H1 (cell line): ENCODE measurements around the gene RAD51B. TPM values are rescaled to one million over a fixed set of nuclear protein-coding genes. Genes with fewer than 3 reads are reported as not detected.

Experiments
- CTCF ChIA-PET: fragments of 300-600 bp; sonication (Branson Sonifier 250); formaldehyde crosslinking; loops from one replicate; lab custom pipeline; 2021; ENCODE audit not compliant: partially characterized antibody; lab: Charles Lee
- POLR2A ChIA-PET: fragments of 300-600 bp; sonication (Branson Sonifier 250); formaldehyde crosslinking; loops from one replicate; lab custom pipeline; 2021; ENCODE audit warnings: inconsistent platforms; ENCODE audit not compliant: partially characterized antibody; lab: Charles Lee
- DNase-seq, 2 experiments: peaks; one replicate each; pipeline versions ENCODE4 v3.0.0 to v3.0.0-alpha.2; 2010 to 2022; ENCODE audit warnings: low spot score in 2 of 2, low read depth in 1 of 2, mixed read lengths in 1 of 2
- FAIRE-seq: peaks from 2 replicates; lab custom pipeline; 2011; peaks lifted over from hg19 to GRCh38; lab: Jason Lieb, UNC
- H2AFZ ChIP-seq: 2 replicates; pipeline ENCODE4 v1.8.1; 2012; ENCODE audit warnings: low read length, inconsistent platforms
- H2AK5ac ChIP-seq: 2 replicates; pipeline ENCODE4 v1.6.1; 2013; ENCODE audit warnings: low read depth, low read length
- H2BK120ac ChIP-seq: replicated peaks from 2 replicates; pipeline ENCODE3; 2013; ENCODE audit warnings: low read depth, low read length, inconsistent platforms
- H2BK12ac ChIP-seq: 2 replicates; pipeline ENCODE4 v1.6.1; 2013; ENCODE audit warnings: low read depth, low read length
- H2BK15ac ChIP-seq: 2 replicates; pipeline ENCODE4 v1.6.1; 2013; ENCODE audit warnings: low read length
- H2BK20ac ChIP-seq: 2 replicates; pipeline ENCODE4 v1.6.1; 2013; ENCODE audit warnings: low read length
- H2BK5ac ChIP-seq: 2 replicates; pipeline ENCODE4 v1.6.1; 2013; ENCODE audit warnings: low read depth, low read length
- H3K14ac ChIP-seq: 2 replicates; pipeline ENCODE4 v1.6.1; 2013; ENCODE audit warnings: inconsistent platforms; ENCODE audit not compliant: insufficient read length
- H3K18ac ChIP-seq: 2 replicates; pipeline ENCODE4 v1.6.1; 2013; ENCODE audit warnings: low read length; ENCODE audit errors: extremely low read depth
- H3K23ac ChIP-seq: 2 replicates; pipeline ENCODE4 v1.6.1; 2013; ENCODE audit warnings: inconsistent platforms; ENCODE audit not compliant: insufficient read length
- H3K23me2 ChIP-seq: 2 replicates; pipeline ENCODE4 v1.6.1; 2013; ENCODE audit warnings: low read depth, low read length
- H3K27ac ChIP-seq: 2 replicates; pipeline ENCODE4 v1.6.1; 2011; ENCODE audit warnings: low read depth, low read length, inconsistent platforms
- H3K27me3 ChIP-seq, 4 experiments: replicated peaks in 1 of 4; 1 replicate in 1 of 4; 2 replicates in 3 of 4; pipeline versions ENCODE4 v1.6.1 to v1.8.1; 2011 to 2013; ENCODE audit warnings: low read length in 3 of 4, mild to moderate bottlenecking in 3 of 4, inconsistent platforms in 2 of 4, mixed read lengths in 2 of 4, moderate library complexity in 1 of 4; ENCODE audit not compliant: control insufficient read depth in 3 of 4, insufficient read depth in 3 of 4; ENCODE audit errors: extremely low read depth in 1 of 4
- H3K36me3 ChIP-seq, 4 experiments: 2 replicates each; pipeline versions ENCODE4 v1.6.1 to v1.8.1; 2011 to 2013; ENCODE audit warnings: mild to moderate bottlenecking in 4 of 4, low read length in 3 of 4, moderate library complexity in 2 of 4, control low read depth in 1 of 4, inconsistent platforms in 1 of 4; ENCODE audit not compliant: insufficient read depth in 4 of 4, control insufficient read depth in 2 of 4
- H3K4ac ChIP-seq: replicated peaks from 2 replicates; pipeline ENCODE3; 2013; ENCODE audit warnings: low read length, low read depth, mixed read lengths, inconsistent platforms; ENCODE audit not compliant: insufficient read length
- H3K4me1 ChIP-seq, 4 experiments: replicated peaks in 1 of 4; 1 replicate in 1 of 4; 2 replicates in 3 of 4; pipeline versions ENCODE4 v1.6.1 to v1.8.1; 2011 to 2013; ENCODE audit warnings: low read length in 3 of 4, inconsistent platforms in 2 of 4, mixed read lengths in 1 of 4; ENCODE audit not compliant: insufficient read depth in 4 of 4, control insufficient read depth in 3 of 4
- H3K4me2 ChIP-seq, 2 experiments: 2 replicates each; pipeline versions ENCODE4 v1.6.1 to v1.8.1; 2011 to 2013; ENCODE audit warnings: low read depth in 2 of 2, low read length in 2 of 2, control low read depth in 1 of 2, inconsistent platforms in 1 of 2, mild to moderate bottlenecking in 1 of 2; ENCODE audit not compliant: insufficient read depth in 1 of 2
- H3K4me3 ChIP-seq, 4 experiments: fragments of 200-600, 300-600 bp in 1 of 4; sonication (generic), shearing (Covaris generic), sonication (Bioruptor Twin) in 1 of 4; 2 replicates each; pipeline versions ENCODE4 v1.5.1 to v1.8.1; 2011 to 2016; ENCODE audit warnings: low read length in 4 of 4, low read depth in 3 of 4, control low read depth in 2 of 4, inconsistent platforms in 2 of 4, mild to moderate bottlenecking in 2 of 4, mixed read lengths in 1 of 4, moderate library complexity in 1 of 4; ENCODE audit not compliant: insufficient read depth in 2 of 4; ENCODE audit errors: extremely low read depth in 1 of 4
- H3K56ac ChIP-seq: replicated peaks from 2 replicates; pipeline ENCODE3; 2013; ENCODE audit warnings: low read depth, mild to moderate bottlenecking, mixed read lengths, low read length, inconsistent platforms; ENCODE audit not compliant: insufficient read length
- H3K79me1 ChIP-seq: 2 replicates; pipeline ENCODE4 v1.6.1; 2013; ENCODE audit warnings: low read depth, low read length, control low read depth
- H3K79me2 ChIP-seq, 2 experiments: 2 replicates each; pipeline versions ENCODE4 v1.6.1 to v1.8.1; 2012 to 2013; ENCODE audit warnings: low read length in 2 of 2, mild to moderate bottlenecking in 2 of 2, inconsistent platforms in 1 of 2; ENCODE audit not compliant: insufficient read depth in 2 of 2, control insufficient read depth in 1 of 2
- H3K9ac ChIP-seq, 4 experiments: replicated peaks in 1 of 4; 1 replicate in 1 of 4; 2 replicates in 3 of 4; pipeline versions ENCODE4 v1.6.1 to v1.8.1; 2011 to 2013; ENCODE audit warnings: low read depth in 3 of 4, low read length in 3 of 4, control low read depth in 2 of 4, mild to moderate bottlenecking in 2 of 4, moderate library complexity in 2 of 4, inconsistent platforms in 1 of 4; ENCODE audit errors: extremely low read depth in 1 of 4
- H3K9me3 ChIP-seq, 2 experiments: 2 replicates each; pipeline versions ENCODE4 v1.6.1 to v1.8.1; 2012 to 2013; ENCODE audit warnings: mild to moderate bottlenecking in 2 of 2, moderate library complexity in 2 of 2, control low read depth in 1 of 2, inconsistent platforms in 1 of 2, low read depth in 1 of 2, low read length in 1 of 2, mixed read lengths in 1 of 2; ENCODE audit not compliant: insufficient read depth in 2 of 2
- H4K20me1 ChIP-seq, 2 experiments: replicated peaks in 1 of 2; 2 replicates each; pipeline versions ENCODE3 to v1.8.1; 2011 to 2013; ENCODE audit warnings: inconsistent platforms in 2 of 2, low read length in 2 of 2, mild to moderate bottlenecking in 1 of 2; ENCODE audit not compliant: insufficient read depth in 2 of 2, control insufficient read depth in 1 of 2
- H4K5ac ChIP-seq: 2 replicates; pipeline ENCODE4 v1.6.1; 2013; ENCODE audit warnings: low read length, low read depth, mixed read lengths, inconsistent platforms; ENCODE audit not compliant: insufficient read length
- H4K8ac ChIP-seq: 2 replicates; pipeline ENCODE4 v1.8.0; 2013; ENCODE audit warnings: mild to moderate bottlenecking, moderate library complexity, low read length, inconsistent platforms; ENCODE audit not compliant: insufficient read depth; ENCODE audit errors: extremely low read depth
- H4K91ac ChIP-seq: replicated peaks from 2 replicates; pipeline ENCODE3; 2013; ENCODE audit warnings: low read length, mixed read lengths, inconsistent platforms; ENCODE audit not compliant: insufficient read length
- KDM1A ChIP-seq: fragments of 200-600, 300-600 bp; sonication (generic); IDR thresholded peaks from 2 replicates; pipeline ENCODE4 v1.7.1; 2016; ENCODE audit warnings: mild to moderate bottlenecking, low read length, borderline replicate concordance
- SIN3A ChIP-seq, 2 experiments: IDR thresholded peaks in 1 of 2; conservative IDR thresholded peaks in 1 of 2; 2 replicates each; pipeline ENCODE4 v1.6.1; 2011 to 2012; ENCODE audit warnings: low read length in 2 of 2, improper control_type of control experiment in 1 of 2, low read depth in 1 of 2, mild to moderate bottlenecking in 1 of 2
- SP1 ChIP-seq: IDR thresholded peaks from 2 replicates; pipeline ENCODE4 v1.6.1; 2011; ENCODE audit warnings: low read depth, low read length
- TAF1 ChIP-seq: IDR thresholded peaks from 2 replicates; pipeline ENCODE4 v1.6.1; 2011; ENCODE audit warnings: mild to moderate bottlenecking, low read depth, low read length
- WGBS, 2 experiments: shearing (Covaris generic) in 1 of 2; methylation state at CpG; one replicate each; pipeline versions ENCODE4 v1.1.6 to v1.1.7; 2013 to 2015; ENCODE audit warnings: low lambda C conversion rate in 2 of 2, mixed read lengths in 2 of 2, inconsistent platforms in 1 of 2, low coverage in 1 of 2, missing lambda C conversion rate in 1 of 2; ENCODE audit not compliant: insufficient replicate concordance in 2 of 2, insufficient coverage in 1 of 2, insufficient read length in 1 of 2; ENCODE audit errors: extremely low coverage in 1 of 2, missing lambda C conversion rate in 1 of 2; 5-methylcytosine and 5-hydroxymethylcytosine counted together
- polyA plus RNA-seq, 7 experiments: library from polyadenylated mRNA; depleted of rRNA in 3 of 7; stranded (reverse) in 5 of 7; unstranded in 2 of 7; fragments of >200 nt in 5 of 7; fragments of 200-250 nt in 2 of 7; gene quantifications; 1 replicate in 5 of 7; 2 replicates in 1 of 7; 4 replicates in 1 of 7; pipeline versions ENCODE4 v1.2.1 to v1.2.3, GENCODE V29; 2011 to 2013; ENCODE audit warnings: missing spikeins in 2 of 7, mixed read lengths in 2 of 7
- total RNA-seq: library from RNA; stranded (reverse); fragmentation: NEBNext Ultra II Directional; extraction: Animal tissue kit (Norgen Biotek cat#: 25700); gene quantifications from 2 replicates; pipeline ENCODE4 v1.2.1, GENCODE V29; 2021

RAD51B gene
- total and polyA plus RNA-seq, 2 of the 8 experiments (the other 6 are each of a cell fraction or from before 2014, with no cell fraction given), result 3.9 to 14.9 TPM

- Histone ChIP-seq H3K4me2 (no peak overlapping the region), H3K23me2 (no peaks in the 10 kb centered on the region), H3K27ac (no peak overlapping the region), H2AFZ (no peak overlapping the region), H2AK5ac (no peak overlapping the region), H3K56ac (no peak overlapping the region), H4K20me1 (no peaks in the 10 kb centered on the region), H3K4me3 (no peak overlapping the region), H4K5ac (no peak overlapping the region), H3K9ac (no peak overlapping the region), H3K27me3 (no peaks in the 10 kb centered on the region), H2BK20ac (no peak overlapping the region), H3K4me1 (peaks cover 0 to 5% (median 0%) of the 10 kb centered on the region in 4 experiments; a peak in 1 of 7 replicates), H3K23ac (no peak overlapping the region), H3K18ac (no peak overlapping the region), H3K36me3 (no peaks in the 10 kb centered on the region), H2BK120ac (no peak overlapping the region), H2BK5ac (no peak overlapping the region), H4K8ac (no peak overlapping the region), H2BK12ac (no peak overlapping the region), H4K91ac (no peak overlapping the region), H3K14ac (no peak overlapping the region), H3K79me2 (no peaks in the 10 kb centered on the region), H2BK15ac (no peak overlapping the region), H3K4ac (no peak overlapping the region), H3K79me1 (no peaks in the 10 kb centered on the region), H3K9me3 (no peaks in the 10 kb centered on the region)
- DNase-seq (no peak), FAIRE-seq (no peak)
- CTCF ChIA-PET, result interaction anchor here (1.3 to 2.2 kb wide), 2 partner anchors 9 to 106 kb away, joined by 3 to 6 read pairs; no protein-coding TSS in a partner anchor
- POLR2A ChIA-PET, result no interaction called here
- WGBS, 2 experiments, result 91% methylated on average over 2 of the region's 2 CpGs; no CpG with 5 or more reads in 1 of the 2 experiments
- TF ChIP-seq SP1, result no peak
- TF ChIP-seq KDM1A, result no peak
- TF ChIP-seq TAF1, result no peak
- TF ChIP-seq SIN3A (conservative IDR thresholded peaks at IDR 0.05 in 1 of 2, IDR thresholded peaks at IDR 0.05 in 1 of 2; ENCODE audit: low read depth in 1 of 2, low read length in 2 of 2), result no peak
These were observed 535.8 kb downstream of the RAD51B start for GRCh38 chr14:68355415-68355814.
